ENCODE data around the gene ARFRP1.

ARFRP1 gene

DNA sequence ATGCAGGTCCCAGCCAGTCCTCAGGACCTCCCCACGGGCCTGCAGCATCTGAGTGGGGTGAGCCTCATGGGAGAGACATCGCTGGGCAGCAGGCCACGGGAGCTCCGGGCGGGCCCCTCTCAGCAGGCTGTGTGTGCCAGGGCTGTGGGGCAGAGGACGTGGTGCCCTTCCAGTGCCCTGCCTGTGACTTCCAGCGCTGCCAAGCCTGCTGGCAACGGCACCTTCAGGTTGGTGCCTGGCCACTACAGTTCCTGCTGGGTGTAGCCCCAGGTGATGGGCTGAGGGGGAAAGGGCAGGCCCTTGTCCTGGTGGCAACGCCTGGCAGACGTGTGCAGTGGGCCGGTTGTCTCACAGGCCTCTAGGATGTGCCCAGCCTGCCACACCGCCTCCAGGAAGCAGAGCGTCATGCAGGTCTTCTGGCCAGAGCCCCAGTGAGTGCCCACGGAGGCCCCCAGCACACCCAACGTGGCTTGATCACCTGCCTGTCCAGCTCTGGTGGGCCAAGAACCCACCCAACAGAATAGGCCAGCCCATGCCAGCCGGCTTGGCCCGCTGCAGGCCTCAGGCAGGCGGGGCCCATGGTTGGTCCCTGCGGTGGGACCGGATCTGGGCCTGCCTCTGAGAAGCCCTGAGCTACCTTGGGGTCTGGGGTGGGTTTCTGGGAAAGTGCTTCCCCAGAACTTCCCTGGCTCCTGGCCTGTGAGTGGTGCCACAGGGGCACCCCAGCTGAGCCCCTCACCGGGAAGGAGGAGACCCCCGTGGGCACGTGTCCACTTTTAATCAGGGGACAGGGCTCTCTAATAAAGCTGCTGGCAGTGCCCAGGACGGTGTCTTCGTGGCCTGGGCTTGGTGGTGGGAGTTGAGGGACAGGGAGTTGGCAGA, 12.1 kb downstream of the ARFRP1 start:
- TF ChIP-seq, protein P1, sequence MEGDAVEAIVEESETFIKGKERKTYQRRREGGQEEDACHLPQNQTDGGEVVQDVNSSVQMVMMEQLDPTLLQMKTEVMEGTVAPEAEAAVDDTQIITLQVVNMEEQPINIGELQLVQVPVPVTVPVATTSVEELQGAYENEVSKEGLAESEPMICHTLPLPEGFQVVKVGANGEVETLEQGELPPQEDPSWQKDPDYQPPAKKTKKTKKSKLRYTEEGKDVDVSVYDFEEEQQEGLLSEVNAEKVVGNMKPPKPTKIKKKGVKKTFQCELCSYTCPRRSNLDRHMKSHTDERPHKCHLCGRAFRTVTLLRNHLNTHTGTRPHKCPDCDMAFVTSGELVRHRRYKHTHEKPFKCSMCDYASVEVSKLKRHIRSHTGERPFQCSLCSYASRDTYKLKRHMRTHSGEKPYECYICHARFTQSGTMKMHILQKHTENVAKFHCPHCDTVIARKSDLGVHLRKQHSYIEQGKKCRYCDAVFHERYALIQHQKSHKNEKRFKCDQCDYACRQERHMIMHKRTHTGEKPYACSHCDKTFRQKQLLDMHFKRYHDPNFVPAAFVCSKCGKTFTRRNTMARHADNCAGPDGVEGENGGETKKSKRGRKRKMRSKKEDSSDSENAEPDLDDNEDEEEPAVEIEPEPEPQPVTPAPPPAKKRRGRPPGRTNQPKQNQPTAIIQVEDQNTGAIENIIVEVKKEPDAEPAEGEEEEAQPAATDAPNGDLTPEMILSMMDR (IDR thresholded peaks at IDR 0.05; ENCODE audit: low read depth, low read length): no peak
- H3K27ac ChIP-seq: no peak overlapping the region
- H3K27me3 ChIP-seq (ENCODE audit: insufficient read depth, low read depth, severe bottlenecking): no peaks in the 10 kb centered on the region
- H3K36me3 ChIP-seq: peaks cover 40% of the 10 kb centered on the region
- H3K4me3 ChIP-seq (ENCODE audit: low read depth, low read length): no peak overlapping the region
- no peak for DNase-seq
- H3K9me3 ChIP-seq (ENCODE audit: severe bottlenecking): no peaks in the 10 kb centered on the region

DNA sequence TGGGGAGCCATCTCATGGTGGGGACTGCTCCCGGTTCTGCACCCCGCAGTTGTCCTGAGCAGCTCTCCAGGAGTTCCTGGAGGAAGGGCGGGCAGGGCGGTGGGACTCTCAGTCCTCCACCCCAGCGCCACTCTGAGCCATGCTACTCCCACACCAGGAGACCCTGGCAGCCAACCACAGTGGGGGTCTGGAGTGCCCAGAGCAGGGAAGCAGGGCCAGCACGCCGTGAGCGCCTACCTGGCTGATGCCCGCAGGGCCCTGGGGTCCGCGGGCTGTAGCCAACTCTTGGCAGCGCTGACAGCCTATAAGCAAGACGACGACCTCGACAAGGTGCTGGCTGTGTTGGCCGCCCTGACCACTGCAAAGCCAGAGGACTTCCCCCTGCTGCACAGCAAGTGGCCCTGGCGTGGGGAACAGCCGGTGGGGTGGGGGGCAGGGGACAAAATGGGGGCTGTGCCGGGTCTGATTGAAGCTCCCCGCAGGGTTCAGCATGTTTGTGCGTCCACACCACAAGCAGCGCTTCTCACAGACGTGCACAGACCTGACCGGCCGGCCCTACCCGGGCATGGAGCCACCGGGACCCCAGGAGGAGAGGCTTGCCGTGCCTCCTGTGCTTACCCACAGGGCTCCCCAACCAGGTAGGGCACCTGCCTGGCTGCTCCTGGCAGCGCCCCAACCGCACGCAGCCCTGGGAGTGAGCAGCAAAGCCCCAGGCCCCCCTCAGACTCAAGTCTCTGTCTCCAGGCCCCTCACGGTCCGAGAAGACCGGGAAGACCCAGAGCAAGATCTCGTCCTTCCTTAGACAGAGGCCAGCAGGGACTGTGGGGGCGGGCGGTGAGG, 13.0 kb downstream of the ARFRP1 start:
- H3K4me3 ChIP-seq (ENCODE audit: low read depth, low read length): no peak overlapping the region
- H3K27me3 ChIP-seq (ENCODE audit: insufficient read depth, low read depth, severe bottlenecking): no peaks in the 10 kb centered on the region
- H3K9me3 ChIP-seq (ENCODE audit: severe bottlenecking): no peaks in the 10 kb centered on the region
- H3K27ac ChIP-seq: no peak overlapping the region
- no peak for DNase-seq
- peaks cover 40% of the 10 kb centered on the region for H3K36me3 ChIP-seq
- TF ChIP-seq, protein P1 (IDR thresholded peaks at IDR 0.05; ENCODE audit: low read depth, low read length): no peak

DNA sequence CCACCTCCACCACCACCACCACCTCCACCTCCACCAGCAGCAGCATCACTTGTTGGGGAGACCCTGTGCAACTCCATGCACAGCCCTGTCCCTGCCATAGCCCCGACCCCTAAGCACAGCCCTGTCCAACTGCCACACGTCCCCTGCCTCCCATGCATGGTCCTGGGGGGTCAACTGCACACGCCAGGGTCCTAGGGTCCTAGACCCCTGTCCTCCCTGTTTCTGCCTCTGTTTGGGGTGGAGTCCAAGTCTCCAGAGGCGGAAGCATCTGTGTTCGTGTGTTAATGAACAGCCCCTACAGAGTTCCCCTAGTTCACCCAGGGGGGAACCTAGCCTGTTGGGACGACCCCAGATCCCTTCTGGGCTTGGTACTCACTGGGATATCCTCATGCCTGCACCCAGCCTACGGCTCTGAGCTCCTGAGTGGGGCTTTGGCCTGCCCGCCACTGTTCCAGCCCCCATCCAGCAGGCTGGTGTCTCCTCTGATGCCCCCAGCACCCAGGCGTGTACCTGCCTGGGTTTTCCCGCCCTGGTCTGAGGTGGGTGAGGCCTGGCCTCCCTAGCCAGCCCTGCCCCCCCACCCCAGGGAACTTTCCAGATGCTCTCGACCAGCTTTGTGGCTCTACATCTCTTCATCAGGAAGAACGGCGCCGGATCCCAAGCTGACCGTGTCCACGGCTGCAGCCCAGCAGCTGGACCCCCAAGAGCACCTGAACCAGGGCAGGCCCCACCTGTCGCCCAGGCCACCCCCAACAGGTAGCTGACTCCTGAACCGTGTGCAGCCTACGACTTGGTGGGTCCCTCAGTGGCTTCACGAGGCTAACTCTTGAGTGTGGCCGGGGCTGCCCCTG, 13.8 kb downstream of the ARFRP1 start:
- Histone ChIP-seq H3K36me3 (peaks cover 40% of the 10 kb centered on the region), H3K27ac (no peak overlapping the region), H3K9me3 (ENCODE audit: severe bottlenecking) (no peaks in the 10 kb centered on the region), H3K4me3 (ENCODE audit: low read depth, low read length) (no peak overlapping the region), H3K27me3 (ENCODE audit: insufficient read depth, low read depth, severe bottlenecking) (no peaks in the 10 kb centered on the region)
- DNase-seq: no peak
- TF ChIP-seq, protein P1 (IDR thresholded peaks at IDR 0.05; ENCODE audit: low read depth, low read length): no peak

DNA sequence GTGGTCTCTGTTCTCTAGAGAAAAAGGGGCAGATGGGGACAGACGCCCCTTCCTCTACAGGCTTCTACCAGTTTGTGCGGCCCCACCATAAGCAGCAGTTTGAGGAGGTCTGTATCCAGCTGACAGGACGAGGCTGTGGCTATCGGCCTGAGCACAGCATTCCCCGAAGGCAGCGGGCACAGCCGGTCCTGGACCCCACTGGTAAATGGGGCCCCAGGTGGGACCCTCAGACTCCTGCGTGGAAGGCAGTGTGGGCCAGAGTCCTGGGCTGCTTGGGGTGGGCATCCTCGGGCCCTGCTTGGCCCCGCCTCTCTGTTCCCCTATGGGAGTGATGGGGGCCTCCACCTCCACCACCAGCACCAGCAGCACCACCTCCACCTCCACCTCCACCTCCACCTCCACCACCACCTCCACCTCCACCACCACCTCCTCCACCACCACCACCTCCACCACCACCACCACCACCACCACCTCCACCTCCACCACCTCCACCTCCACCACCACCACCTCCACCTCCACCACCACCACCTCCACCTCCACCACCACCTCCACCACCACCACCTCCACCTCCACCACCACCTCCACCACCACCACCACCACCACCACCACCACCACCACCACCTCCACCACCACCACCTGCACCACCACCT, 14.6 kb downstream of the ARFRP1 start:
- Histone ChIP-seq H3K27ac (no peak overlapping the region), H3K4me3 (ENCODE audit: low read depth, low read length) (no peak overlapping the region), H3K36me3 (peaks cover 40% of the 10 kb centered on the region), H3K9me3 (ENCODE audit: severe bottlenecking) (no peaks in the 10 kb centered on the region), H3K27me3 (ENCODE audit: insufficient read depth, low read depth, severe bottlenecking) (no peaks in the 10 kb centered on the region)
- no peak for DNase-seq
- TF ChIP-seq, protein P1 (IDR thresholded peaks at IDR 0.05; ENCODE audit: low read depth, low read length): no peak

DNA sequence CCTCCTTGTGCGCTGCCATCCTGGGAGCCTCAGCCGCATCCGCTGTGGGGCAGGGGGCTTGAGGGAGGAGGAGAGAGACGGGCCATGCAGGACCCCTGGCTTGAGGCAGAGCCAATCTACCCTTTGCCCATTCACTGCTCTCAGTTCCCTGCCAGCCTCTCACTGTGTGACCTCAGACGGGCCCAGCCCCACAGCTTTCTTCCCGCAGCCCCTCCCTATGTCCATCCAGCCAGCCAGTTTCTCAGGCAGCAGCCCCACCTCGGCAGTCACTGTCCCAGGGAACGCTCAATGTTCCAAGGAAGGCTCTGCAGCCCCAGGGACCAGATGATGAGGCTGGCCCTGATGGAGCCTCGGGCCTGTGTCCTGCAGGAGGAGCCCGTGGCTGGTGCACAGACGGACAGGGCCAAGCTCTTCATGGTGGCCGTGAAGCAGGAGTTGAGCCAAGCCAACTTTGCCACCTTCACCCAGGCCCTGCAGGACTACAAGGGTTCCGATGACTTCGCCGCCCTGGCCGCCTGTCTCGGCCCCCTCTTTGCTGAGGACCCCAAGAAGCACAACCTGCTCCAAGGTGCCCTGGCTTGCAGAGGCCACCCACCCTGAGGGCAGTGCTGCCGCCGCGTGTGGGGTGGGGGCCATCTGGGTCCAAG, 15.2 kb downstream of the ARFRP1 start:
- Histone ChIP-seq H3K4me3 (ENCODE audit: low read depth, low read length) (no peak overlapping the region), H3K9me3 (ENCODE audit: severe bottlenecking) (no peaks in the 10 kb centered on the region), H3K36me3 (peaks cover 35% of the 10 kb centered on the region), H3K27ac (no peak overlapping the region), H3K27me3 (ENCODE audit: insufficient read depth, low read depth, severe bottlenecking) (no peaks in the 10 kb centered on the region)
- TF ChIP-seq, protein P1 (IDR thresholded peaks at IDR 0.05; ENCODE audit: low read depth, low read length): no peak
- DNase-seq: no peak
